Stimulated activated CD8-positive, alpha-beta memory T cell treated with anti-CD3 and anti-CD28 coated beads, Interleukin-15, amount 100 ng/mL, for 48 hours (primary cell): ENCODE results near the gene TMEM244.
"Not testable (repeated sequence)": the region's sequence is repeated elsewhere in the genome, so short reads cannot be mapped to it uniquely, and the experiment has no call there.

Experiments
- DNase-seq, 2 donors: peaks; one replicate each; pipeline ENCODE4 v3.0.0-alpha.2; 2020; ENCODE audit warnings: low read depth in 2 of 2

TMEM244 gene

DNA sequence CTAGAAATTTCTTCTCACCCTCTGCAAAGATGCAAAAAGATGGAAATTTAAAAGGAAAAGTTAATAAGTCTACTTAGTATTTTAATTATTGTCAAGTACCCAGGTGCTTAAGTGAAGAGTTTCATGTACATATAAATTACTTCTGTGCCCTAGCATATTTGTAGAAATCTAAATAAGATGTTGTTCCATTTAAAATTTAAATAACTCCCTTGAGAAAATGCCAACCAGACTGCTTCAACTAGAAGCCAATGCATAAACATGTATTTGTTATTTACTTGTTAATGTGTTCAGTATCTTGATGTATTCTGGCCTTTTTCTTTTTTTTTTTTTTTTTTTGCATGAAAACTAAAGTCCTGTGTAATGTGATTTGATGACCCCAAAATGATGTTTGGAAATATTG is 6.3 kb upstream of the TMEM244 start:
- no peak for DNase-seq

DNA sequence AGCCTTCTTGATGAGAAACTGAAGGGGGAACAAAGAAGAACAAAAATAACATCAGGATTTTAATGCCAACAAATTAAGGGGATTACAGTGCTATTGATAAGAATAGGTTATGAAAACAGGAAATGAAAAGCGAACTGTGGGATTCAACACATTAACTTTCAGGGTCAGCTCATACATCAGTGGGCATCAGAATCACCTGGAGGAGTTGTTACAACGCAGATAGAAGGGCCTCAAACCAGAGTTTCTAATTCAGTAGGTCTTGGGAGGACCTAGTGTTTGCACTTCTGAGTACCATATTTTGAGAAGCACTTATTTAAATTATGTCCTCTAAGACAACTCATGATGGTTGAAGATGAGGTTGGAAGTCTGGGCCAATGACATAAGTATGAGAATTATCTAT is 5.6 kb upstream of the TMEM244 start:
- no peak for DNase-seq

DNA sequence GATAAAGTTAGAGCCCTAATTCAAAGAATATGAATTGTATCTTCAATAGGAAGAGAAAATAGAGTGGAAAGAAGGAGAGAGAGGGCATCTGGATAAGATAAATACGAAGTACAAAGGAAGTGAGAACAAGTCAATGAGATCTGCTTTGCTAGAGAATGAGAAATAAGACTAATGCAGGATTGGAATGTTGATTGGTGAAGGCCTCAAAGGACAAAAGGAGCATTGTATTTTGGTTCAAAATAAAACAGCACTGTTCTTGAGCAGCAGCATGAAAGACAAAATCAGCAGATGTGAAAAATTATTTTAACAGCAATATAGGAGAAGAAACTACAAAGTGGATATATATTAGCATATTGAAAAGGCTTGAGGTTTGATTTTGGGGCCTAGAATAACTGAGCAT is 5.1 kb upstream of the TMEM244 start:
- no peak for DNase-seq

DNA sequence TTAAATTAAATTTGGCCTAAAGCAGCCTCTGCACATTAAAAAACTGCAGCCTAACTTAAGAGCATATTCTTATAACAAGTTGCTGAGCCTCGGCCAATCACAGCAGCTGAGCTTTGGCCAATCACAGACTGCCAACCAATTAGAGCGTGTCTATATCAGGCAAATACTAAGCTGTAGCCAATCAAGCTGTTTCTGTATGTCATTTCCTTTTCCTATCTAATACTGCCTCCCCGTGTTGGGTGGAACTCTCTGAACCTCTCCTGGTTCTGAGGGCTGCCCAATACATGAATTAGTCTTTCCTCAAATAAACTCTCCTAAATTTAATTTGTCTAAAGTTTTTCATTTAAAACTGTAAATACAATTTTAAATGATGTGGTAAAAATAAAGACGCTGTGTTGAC is 3.9 kb upstream of the TMEM244 start:
- DNase-seq = no peak

DNA sequence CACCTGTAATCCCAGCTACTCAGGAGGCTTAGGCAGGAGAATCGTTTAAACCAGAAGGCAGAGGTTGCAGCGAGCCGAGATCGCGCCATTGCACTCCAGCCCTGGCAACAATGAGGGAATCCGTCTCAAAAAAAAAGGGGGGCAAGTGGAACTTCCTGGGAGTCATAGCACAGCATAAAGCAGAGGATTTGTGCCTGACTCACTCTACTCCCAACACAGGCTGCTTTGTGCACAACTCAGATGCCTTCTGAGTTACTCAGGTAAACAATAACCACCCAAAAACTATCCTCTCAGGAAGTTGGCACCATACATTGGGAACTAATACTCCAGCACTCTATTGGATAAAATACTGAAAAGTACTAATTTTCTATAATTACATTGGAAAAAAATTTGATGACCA is 2.5 kb upstream of the TMEM244 start:
- DNase-seq = no peak

DNA sequence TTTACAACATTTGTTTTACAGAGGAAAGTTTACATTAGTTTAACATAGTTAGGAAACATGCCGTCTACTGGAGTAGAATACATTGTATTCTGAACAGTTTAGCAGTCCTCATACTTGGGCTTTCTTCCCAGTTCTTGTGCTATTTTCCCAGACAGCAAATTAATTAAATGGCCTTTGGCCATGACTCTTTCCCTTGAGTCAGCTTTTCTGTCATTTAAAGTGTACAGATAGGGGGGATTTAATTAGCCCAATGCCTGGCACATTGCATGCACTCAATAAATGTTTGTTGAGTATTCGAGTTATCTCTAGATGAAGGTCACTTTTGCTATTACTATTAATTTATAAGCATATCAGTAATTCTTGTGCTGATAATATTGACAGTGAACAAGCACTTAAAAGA is 1.6 kb downstream of the TMEM244 start:
- no peak for DNase-seq

DNA sequence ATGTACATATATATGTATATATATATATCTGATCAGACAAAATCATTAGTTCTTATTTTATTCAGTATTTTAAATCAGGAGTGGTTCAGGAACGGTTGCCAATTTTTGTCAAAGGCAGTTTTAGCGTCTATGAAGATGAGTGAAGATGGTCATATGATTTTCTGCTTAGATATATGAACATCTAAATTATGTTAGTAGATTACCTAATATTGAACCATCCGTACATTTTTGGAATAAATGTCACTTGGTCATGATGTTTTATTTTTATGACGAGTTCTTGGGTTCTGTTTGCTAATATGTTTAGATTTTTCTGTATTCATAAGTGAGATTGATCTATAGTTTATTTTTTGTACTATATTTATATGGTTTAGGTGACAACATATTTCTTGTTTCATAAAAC is 3.3 kb downstream of the TMEM244 start:
- DNase-seq = no peak

DNA sequence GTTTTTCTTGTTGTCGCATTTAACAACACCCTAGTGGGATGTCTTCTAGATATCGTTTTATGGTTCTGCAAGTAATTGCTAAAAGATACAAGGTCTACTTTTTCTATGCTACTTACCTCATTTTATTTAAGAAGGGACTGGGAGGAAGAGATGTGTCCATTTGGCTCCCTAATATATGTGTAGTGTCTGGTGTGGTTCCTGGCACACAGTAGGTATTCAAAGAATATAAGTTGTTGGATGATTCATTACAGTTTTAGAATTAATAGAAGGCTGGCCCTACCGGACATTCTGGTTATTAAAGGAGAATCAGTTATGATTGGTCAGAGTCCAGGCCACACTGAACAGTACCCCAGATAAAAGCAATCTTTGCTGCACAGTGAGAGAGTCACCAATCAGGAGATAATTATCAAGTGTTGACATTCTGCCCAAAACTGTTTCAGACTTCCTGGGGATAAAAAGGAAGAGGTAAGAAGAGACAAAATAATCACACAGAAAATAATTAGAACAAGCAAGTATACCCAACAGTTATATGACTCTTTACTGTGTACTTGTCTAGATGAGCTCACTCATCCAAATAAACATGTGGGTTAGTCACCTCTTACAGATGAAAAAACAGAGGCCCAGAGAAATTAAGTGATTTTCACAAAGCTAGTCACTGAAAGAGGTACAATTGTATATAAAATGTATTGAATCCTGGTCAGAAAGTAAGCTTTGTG is 7.0 kb downstream of the TMEM244 start:
- DNase-seq = no peak

DNA sequence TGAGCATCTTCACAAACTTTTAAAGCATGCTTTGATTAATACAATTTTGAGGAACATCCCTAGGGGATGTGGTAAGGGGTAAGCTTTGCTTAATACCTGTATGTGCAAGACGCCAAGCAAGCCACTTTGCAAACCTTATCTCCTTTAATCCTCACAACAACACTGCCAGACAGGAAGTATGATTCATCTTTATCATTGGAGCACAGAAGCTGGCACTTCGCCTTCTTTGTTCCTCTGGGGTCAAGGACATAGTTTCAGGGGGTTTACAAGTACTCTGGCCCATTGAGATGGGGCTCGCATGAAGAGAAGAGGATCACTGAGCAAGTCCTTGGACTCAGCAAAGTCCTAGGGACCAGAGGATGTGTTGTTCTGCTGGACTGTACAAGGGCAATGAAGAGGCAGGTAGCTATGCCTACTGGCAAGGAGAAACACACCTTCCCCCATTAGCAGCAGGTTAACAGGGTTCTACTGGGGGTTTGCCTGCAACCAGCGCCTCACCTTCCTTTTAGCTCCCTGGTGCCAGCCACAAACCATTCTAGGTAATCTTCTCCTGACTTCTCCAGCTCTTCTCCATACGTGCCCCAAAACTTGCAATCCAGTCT is 8.8 kb downstream of the TMEM244 start:
- DNase-seq = no peak

DNA sequence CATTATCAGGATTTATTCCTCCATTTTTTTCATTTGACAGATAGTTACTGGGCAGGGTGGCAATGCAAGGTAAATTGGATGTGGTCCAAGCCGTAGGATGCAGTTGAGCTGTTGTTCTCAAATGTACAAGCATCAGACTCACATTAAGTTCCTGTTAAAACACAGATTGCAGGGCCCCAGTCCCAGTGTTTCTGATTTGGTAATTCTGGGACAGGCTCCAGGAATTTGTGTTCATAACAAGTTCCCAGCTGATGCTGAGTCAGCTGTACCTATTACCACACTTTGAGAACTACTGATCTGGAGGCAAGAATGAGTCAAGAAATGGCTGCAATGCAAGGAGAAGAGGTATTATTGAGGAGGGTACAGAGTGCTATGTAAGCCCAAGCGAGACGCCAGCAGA is 11.7 kb downstream of the TMEM244 start:
- no peak for DNase-seq

DNA sequence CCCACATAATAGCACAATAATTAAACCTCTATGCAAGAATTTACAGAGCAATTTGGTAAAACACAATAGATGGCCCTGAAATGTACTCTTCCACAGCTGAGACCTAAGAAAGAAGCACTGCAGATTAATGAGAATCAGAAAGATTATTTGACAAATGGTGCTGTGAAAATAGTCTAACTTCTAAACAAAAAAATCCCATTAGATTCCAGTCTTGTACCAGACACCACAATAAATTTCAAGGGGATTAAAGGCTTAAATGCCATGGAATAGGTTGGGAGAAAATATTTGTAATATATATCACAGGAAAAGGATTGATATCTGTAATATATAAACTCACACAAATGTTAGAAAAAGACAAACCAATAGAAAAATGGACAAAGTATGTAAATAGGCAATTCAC is 14.4 kb downstream of the TMEM244 start:
- DNase-seq = no peak

DNA sequence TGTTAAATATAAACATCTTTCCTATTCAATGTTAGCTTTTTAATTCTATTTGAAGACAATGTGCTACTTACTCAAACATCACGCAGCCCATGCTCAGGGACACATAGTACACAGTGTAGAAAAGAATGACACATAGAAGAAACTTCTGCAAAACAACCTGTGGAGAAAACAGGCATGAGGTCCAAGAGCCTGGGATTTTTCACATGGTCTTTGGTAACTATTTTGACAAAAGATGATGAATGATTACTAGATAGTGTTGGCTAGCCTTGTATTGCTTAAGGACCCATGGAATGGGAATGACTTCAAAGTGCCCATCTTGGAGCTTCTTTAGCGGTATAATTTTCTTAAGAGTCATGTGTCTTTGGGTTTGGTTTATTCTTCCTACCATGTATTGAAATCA is 15.4 kb downstream of the TMEM244 start:
- no peak for DNase-seq

DNA sequence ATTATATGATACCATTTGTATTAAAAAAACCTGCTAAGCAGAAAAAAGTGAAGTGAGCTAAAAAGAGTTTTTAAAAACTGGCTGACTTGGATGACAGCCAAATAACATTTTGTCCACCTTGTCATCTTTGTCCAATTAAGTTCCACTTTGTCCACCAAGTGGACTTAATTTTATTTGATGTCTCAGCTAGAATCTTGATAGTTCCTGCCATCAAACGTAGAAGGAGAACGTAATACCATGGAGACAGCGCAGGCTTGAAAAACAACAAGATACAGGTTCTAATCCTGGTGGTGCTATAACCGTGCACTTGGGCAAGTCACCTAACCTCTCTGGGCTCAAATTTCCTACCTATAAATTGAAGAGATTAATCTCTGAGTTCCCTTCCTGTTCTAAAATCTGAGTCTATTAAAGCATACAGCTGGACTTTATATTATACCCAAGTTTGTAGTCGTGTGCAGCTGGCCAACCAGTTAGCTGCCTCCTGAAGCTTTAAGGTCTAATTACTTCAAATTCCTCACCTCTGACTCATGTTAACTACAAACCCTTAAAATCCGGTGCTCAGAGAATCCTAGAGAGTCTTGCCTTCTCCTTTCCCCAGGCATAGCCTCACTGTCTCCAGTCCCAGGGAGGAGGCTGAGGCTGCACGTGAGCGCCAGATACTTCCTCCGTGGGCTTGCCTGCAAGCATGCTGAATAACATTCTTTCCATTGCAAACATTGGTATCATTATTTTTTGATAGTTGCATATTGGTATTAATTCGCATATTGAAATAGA is 16.8 kb downstream of the TMEM244 start:
- no peak for DNase-seq

DNA sequence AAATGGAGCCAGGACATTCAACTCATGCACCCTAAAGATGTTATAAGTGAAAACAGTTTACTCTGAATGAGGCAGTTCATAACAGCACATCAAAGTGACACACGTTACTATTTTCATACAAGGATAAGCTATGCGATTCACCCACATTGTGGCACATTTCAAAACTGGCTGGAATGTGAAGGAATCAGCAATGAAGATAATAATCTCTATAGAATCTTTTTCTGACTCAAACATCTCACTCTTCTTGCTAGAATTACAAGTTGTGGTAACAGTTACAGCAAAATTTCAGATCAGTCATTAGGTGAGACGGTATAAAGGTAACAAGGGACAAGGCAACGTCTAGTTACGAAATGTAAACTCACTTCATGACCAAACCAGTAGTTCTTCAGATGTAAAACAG is 17.5 kb downstream of the TMEM244 start:
- DNase-seq = no peak

DNA sequence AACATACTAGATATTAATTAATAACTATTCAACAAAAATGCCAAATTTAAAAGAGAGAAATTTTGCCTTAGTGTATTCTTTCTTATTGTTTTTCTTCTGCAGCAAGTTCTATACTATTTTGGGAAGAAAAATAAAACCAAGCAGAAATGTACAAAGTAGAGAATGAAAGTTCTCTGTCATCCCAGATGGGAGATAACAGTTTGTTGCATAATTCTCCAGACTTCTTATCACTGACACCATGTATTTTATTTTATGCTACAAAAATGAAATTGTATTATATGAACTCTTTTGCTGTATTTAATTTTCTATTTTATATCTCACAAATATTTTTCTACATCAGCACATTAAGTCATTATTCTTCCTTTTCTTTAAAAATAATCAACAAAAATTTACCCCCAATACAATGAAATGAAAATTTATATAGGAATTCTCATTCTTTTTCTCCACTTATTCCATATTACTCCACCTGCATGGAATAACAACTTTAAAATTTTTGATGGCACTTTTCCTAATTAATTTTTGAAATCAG is 18.2 kb downstream of the TMEM244 start:
- DNase-seq = no peak

DNA sequence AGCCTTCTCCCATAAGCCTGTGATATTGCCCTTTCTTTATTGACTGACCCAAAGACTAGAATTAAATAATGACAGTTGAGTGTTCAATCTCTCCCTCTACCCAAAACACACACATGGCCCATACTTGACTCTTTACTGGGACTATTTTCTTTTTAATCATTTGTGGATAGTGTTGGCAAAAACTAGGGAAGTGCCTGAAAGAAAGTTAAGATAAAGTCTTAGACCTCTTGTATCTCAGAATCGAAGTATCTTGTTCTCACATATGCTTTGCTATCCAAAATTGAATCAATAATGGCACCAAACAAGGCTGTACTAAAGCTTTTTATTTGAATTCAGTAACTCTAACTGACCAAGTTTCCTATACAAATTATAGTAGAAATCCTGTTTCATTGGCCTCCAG is 19.0 kb downstream of the TMEM244 start:
- no peak for DNase-seq

DNA sequence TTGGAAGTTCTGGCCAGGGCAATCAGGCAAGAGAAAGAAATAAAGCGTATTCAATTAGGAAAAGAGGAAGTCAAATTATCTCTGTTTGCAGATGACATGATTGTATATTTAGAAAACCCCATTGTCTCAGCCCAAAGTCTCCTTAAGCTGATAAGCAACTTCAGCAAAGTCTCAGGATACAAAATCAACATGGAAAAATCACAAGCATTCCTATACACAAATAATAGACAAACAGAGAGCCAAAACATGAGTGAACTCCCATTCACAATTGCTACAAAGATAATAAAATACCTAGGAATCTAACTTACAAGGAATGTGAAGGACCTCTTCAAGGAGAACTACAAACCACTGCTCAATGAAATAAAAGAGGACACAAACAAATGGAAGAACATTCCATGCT is 21.6 kb downstream of the TMEM244 start:
- DNase-seq = not testable (repeated sequence)

DNA sequence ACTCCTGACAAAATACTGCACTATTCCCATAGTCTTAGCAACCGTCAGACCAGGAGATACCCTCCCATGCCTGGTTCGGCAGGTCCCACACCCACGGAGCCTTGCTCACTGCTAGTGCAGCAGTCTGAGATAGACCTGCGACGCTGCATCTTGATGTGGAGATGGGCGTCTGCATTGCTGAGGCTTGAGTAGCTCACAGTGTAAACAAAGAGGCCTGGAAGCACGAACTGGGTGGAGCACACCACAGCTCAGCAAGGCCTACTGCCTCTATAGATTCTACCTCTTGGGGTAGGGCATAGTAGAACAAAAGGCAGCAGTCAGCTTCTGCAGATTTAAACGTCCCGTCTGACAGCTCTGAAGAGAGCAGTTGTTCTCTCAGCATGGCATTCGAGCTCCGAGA is 25.4 kb downstream of the TMEM244 start:
- DNase-seq = no peak

DNA sequence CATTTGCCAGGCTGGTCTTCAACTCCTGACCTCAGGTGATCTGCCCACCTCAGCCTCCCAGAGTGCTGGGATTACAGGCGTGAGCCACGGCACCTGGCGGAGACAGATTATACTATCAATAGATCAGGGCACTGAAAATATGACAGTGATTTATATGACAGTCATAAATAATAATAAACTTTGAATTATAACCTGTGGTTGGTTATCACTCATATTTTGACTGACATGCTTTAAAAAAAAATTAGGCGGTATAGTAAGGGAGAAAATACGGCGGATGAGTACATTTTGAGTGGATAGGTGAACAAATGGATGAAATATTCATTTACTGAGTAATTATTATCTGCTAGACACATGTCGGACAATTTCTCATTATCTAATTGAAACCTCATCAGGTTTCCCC is 28.8 kb downstream of the TMEM244 start:
- DNase-seq = no peak

DNA sequence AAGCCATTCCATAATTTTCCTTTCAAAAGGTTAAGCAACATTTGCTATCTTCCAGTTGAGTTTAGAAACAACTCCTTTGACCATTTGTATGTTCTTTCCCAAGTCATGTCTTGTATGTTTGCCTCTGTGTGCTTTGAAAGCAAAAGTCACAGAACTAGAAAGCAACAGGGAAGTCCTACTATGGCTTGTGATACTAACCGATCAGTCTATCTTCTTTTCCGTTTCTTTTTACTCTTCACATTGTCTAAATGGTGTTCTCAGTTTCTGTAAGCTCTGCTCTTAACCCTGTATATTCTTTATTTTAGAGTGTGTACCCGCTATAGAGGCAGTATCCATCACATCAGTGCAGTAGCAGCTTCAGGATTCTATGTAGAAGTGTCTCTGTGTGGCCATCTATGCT is 32.9 kb downstream of the TMEM244 start:
- DNase-seq = no peak

DNA sequence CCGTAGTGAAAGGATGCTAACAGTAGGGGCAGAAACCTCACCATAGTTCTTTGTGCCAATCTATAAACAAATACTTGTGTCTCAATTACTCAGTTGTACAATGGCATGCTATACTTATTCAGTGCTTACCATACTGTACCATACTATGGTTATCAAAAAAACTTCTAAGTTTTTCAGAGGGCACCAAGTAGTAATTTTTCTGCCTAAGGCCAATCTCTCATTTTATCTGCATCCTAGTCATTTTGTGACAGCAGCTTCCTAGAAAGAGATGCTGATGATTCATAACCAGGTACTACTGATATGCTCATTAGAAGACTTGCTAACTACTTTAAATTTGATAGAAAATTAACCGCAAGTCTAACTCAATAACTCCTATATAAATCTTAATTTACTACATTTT is 42.9 kb downstream of the TMEM244 start:
- no peak for DNase-seq

DNA sequence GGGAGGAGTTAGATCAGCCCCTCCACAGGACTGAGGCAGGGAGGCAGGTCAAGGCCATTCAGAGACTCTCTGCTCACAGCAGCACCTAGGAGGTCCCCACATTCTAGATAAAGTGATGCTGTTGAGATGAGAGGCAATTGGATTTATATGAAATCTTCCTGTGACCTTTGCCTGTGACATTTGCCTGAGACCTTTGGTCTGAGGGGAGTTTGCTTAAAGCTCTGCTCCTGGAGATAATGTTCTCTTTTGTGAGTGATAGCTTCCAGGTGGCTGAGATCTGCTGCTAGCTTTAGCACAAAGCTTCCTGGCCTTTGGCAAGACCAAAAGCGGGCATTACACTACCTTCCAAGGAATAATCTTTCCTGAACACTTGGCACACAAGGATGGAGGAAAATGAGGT is 43.3 kb downstream of the TMEM244 start:
- no peak for DNase-seq

DNA sequence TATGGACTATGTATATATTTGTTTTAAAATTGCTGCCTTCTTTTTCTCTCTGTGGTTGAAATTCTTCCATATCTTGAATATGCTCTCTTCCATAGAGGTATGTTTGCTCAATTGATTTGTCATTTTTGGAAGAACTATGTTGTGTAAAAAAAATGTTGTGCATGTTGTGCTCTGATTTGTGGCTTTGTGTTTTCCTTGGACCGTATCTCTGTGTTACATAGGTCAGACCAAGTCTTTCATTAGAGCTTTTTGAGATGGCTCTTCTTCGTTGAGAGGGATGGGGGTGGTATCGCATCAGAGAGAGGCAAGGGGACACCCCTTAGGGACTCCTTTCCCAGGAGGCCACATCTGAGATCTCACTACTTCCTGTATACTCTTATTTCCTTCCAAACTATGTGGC is 43.8 kb downstream of the TMEM244 start:
- no peak for DNase-seq
